Neural progenitor cell (in vitro differentiated cells): Measurements from ENCODE around the gene NCBP2L. TPM values are rescaled to one million over a fixed set of nuclear protein-coding genes. Genes with fewer than 3 reads are reported as not detected.
A peak's percentile ranks its signal among the peaks of the same experiment; 100 is the strongest.

Experiments used
- DNase-seq: peaks from one replicate; pipeline ENCODE4 v3.0.0-alpha.2; 2016; ENCODE audit warnings: low spot score
- H2AFZ ChIP-seq: fragments of 200-600 bp; sonication (generic); replicated peaks from 2 replicates; pipeline ENCODE4 v1.6.1; 2016; ENCODE audit warnings: antibody characterized with exemption
- H3F3A ChIP-seq: fragments of 200-600 bp; sonication (generic); 2 replicates; pipeline ENCODE4 v1.6.1; 2016; ENCODE audit warnings: antibody characterized with exemption, low read depth
- H3K27ac ChIP-seq: fragments of 200-600 bp; sonication (generic); 2 replicates; pipeline ENCODE4 v1.5.1; 2016; ENCODE audit warnings: mild to moderate bottlenecking
- H3K27me3 ChIP-seq: fragments of 200-600 bp; sonication (generic); 2 replicates; pipeline ENCODE4 v1.6.1; 2016; ENCODE audit warnings: mild to moderate bottlenecking, moderate library complexity
- H3K36me3 ChIP-seq: fragments of 200-600 bp; sonication (generic); 2 replicates; pipeline ENCODE4 v1.5.1; 2016
- H3K4me1 ChIP-seq: fragments of 200-600 bp; sonication (generic); 2 replicates; pipeline ENCODE4 v1.6.1; 2016; ENCODE audit warnings: mixed run types
- H3K4me2 ChIP-seq: fragments of 200-600 bp; sonication (generic); 2 replicates; pipeline ENCODE4 v1.6.1; 2016
- H3K4me3 ChIP-seq: fragments of 200-600 bp; sonication (generic); 2 replicates; pipeline ENCODE4 v1.5.1; 2016
- H3K79me2 ChIP-seq: fragments of 200-600 bp; sonication (generic); 2 replicates; pipeline ENCODE4 v1.6.1; 2016; ENCODE audit warnings: low read depth
- H3K9ac ChIP-seq: fragments of 200-600 bp; sonication (generic); 2 replicates; pipeline ENCODE4 v1.6.1; 2016
- H3K9me3 ChIP-seq: fragments of 200-600 bp; sonication (generic); 2 replicates; pipeline ENCODE4 v1.5.1; 2016; ENCODE audit warnings: low read depth
- H4K20me1 ChIP-seq: fragments of 200-600 bp; sonication (generic); 2 replicates; pipeline ENCODE4 v1.6.1; 2016; ENCODE audit warnings: low read depth
- H3K27ac Mint-ChIP-seq: 3 replicates; pipeline ENCODE4 v1.8.0; 2021; ENCODE audit warnings: mixed read lengths
- H3K27me3 Mint-ChIP-seq: 2 replicates; pipeline ENCODE4 v1.8.0; 2022; ENCODE audit warnings: low read depth, mild to moderate bottlenecking, inconsistent platforms, moderate library complexity, mixed read lengths; ENCODE audit not compliant: insufficient read depth
- H3K36me3 Mint-ChIP-seq: 3 replicates; pipeline ENCODE4 v1.8.0; 2021; ENCODE audit warnings: mixed read lengths
- H3K4me1 Mint-ChIP-seq: 3 replicates; pipeline ENCODE4 v1.8.0; 2021; ENCODE audit warnings: mixed read lengths
- H3K4me3 Mint-ChIP-seq: 3 replicates; pipeline ENCODE4 v1.8.0; 2021; ENCODE audit warnings: mild to moderate bottlenecking, moderate library complexity, mixed read lengths
- H3K9me3 Mint-ChIP-seq: 3 replicates; pipeline ENCODE4 v1.8.0; 2020; ENCODE audit warnings: mixed read lengths
- EZH2 ChIP-seq: fragments of 200-600 bp; sonication (generic); IDR thresholded peaks from 2 replicates; pipeline ENCODE4 v1.6.1; 2017; ENCODE audit warnings: antibody characterized with exemption, mild to moderate bottlenecking, moderate library complexity
- EZH2phosphoT487 ChIP-seq: fragments of 200-600 bp; sonication (generic); IDR thresholded peaks from 2 replicates; pipeline ENCODE4 v1.6.1; 2017; ENCODE audit warnings: antibody characterized with exemption
- total RNA-seq: library from RNA; depleted of rRNA; stranded (reverse); fragments of >200 nt; gene quantifications from 2 replicates; pipeline ENCODE4 v1.2.3, GENCODE V29; 2015; ENCODE audit warnings: low replicate concordance
- TF ChIP-seq, protein P1 (sequence below): fragments of 200-600 bp; sonication (generic); IDR thresholded peaks from 2 replicates; pipeline ENCODE4 v1.5.1; 2017; ENCODE audit warnings: antibody characterized with exemption, mild to moderate bottlenecking

The NCBP2L gene
- total RNA-seq, 1 donor from 2014 or later, result not detected

DNA sequence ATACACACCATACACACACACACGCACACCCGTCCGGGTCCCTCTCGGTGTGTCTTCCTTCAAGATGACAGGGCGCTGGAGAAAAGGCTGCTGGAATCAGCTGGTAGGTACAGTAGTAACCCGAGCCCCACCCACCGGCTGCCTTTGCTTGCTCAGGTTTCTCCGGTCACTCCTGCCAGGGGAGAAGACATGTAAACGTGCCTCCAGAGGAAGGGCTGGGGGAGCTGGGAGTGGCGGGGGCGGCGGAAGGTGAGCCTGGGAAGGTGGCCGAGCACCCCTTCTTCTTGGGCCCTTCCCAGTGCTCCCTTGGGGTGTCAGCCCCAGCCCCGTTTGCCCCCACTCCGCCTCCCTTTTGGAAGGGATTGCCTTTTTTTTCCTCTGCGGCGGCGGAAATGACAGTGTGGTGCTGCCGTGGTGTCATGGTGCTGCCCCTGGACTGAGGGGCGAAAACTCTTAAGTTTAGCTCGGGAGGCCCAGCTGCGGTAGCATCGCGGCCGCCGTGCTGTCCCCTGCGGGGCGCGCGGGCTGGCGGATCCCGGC lies 48.2 kb downstream of the NCBP2L start, which contains the start of gene MID2:
Gene MID2, plus strand, starts transcription at position 169 of the 540 bp plus-strand sequence. CDS start 561 bp downstream, outside the sequence.
- H3K4me2 ChIP-seq, result peak within 1 kb of the TSS; percentile 81
- no peaks in the 10 kb centered on the region for H3K36me3 ChIP-seq
- H3K27ac Mint-ChIP-seq, result no peak within 1 kb of the TSS
- TF ChIP-seq EZH2 (no peak), EZH2phosphoT487 (peak; percentile 33)
- peaks cover 9% of the 10 kb centered on the region for H3K27me3 Mint-ChIP-seq
- no peaks in the 10 kb centered on the region for H3F3A ChIP-seq
- H3K9ac ChIP-seq, result no peak within 1 kb of the TSS
- no peaks in the 10 kb centered on the region for H3K9me3 ChIP-seq
- peaks cover 4% of the 10 kb centered on the region for H3K9me3 Mint-ChIP-seq
- peak within 1 kb of the TSS; percentile 51 for H3K4me3 ChIP-seq
- H3K4me1 Mint-ChIP-seq, result peaks cover 19% of the 10 kb centered on the region
- no peak within 1 kb of the TSS for H3K27ac ChIP-seq
- H3K79me2 ChIP-seq, result no peaks in the 10 kb centered on the region
- H3K27me3 ChIP-seq, result peaks cover 57% of the 10 kb centered on the region
- H3K4me3 Mint-ChIP-seq, result peak within 1 kb of the TSS; percentile 84
- H3K4me1 ChIP-seq, result no peaks in the 10 kb centered on the region
- H4K20me1 ChIP-seq, result no peaks in the 10 kb centered on the region
- H3K36me3 Mint-ChIP-seq, result no peaks in the 10 kb centered on the region
- peak within 1 kb of the TSS; percentile 82 for H2AFZ ChIP-seq
- DNase-seq, result peak; percentile 59

DNA sequence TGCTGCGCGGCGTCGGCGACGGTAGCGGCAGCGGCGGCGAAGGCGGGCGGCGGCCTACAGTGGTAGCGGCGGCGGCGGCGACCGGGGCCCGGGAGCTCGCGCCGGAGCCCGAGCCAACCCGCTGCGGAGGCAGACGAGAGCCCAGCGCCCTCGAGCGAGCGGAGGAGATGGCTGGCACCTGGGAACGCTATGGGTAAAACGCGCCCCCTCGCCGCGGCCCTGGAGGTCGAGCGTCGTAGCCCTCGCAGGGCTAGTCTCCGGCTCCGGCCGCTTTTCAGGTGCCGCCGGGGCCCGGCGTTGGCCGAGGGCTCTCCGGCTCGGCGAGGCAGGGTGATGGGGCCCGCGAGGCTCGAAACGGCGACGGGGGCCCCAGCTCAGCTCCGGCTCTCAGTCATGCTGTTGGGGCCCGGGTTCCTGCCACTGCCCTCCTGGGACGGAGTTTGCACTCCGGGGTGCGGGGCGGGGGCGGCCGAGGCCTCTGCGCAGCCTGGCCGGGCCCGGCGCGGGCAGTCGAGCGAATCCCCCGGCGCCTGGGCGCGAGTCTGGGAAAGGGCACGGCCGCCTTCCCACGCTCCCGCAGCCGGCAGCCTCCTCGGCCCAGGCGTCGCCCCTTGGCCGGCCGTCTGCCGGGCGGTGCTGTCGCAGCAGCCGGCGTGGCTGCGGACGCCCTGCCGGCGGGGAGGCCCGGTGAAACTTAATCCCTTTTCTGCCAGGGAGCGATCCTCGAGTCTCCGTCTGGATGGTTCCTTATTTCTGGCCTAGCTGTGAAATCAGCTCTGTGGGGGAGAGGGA lies 48.9 kb downstream of the NCBP2L start:
- H3F3A ChIP-seq, result no peaks in the 10 kb centered on the region
- Mint-ChIP-seq H3K4me3 (peak overlapping the region; percentile 86), H3K9me3 (peaks cover 4% of the 10 kb centered on the region), H3K36me3 (no peaks in the 10 kb centered on the region), H3K4me1 (peaks cover 21% of the 10 kb centered on the region), H3K27me3 (peaks cover 9% of the 10 kb centered on the region), H3K27ac (no peak overlapping the region)
- H3K9me3 ChIP-seq, result no peaks in the 10 kb centered on the region
- H3K27ac ChIP-seq, result no peak overlapping the region
- H3K79me2 ChIP-seq, result no peaks in the 10 kb centered on the region
- H3K4me3 ChIP-seq, result peak overlapping the region; percentile 51
- H3K4me2 ChIP-seq, result peak overlapping the region; percentile 81
- H3K9ac ChIP-seq, result no peak overlapping the region
- H2AFZ ChIP-seq, result peak overlapping the region; percentile 82
- H3K4me1 ChIP-seq, result no peaks in the 10 kb centered on the region
- H4K20me1 ChIP-seq, result no peaks in the 10 kb centered on the region
- H3K27me3 ChIP-seq, result peaks cover 57% of the 10 kb centered on the region
- TF ChIP-seq EZH2 (no peak), EZH2phosphoT487 (no peak)
- TF ChIP-seq, protein P1, sequence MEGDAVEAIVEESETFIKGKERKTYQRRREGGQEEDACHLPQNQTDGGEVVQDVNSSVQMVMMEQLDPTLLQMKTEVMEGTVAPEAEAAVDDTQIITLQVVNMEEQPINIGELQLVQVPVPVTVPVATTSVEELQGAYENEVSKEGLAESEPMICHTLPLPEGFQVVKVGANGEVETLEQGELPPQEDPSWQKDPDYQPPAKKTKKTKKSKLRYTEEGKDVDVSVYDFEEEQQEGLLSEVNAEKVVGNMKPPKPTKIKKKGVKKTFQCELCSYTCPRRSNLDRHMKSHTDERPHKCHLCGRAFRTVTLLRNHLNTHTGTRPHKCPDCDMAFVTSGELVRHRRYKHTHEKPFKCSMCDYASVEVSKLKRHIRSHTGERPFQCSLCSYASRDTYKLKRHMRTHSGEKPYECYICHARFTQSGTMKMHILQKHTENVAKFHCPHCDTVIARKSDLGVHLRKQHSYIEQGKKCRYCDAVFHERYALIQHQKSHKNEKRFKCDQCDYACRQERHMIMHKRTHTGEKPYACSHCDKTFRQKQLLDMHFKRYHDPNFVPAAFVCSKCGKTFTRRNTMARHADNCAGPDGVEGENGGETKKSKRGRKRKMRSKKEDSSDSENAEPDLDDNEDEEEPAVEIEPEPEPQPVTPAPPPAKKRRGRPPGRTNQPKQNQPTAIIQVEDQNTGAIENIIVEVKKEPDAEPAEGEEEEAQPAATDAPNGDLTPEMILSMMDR, result no peak
- DNase-seq, result peak; percentile 74
- H3K36me3 ChIP-seq, result no peaks in the 10 kb centered on the region

DNA sequence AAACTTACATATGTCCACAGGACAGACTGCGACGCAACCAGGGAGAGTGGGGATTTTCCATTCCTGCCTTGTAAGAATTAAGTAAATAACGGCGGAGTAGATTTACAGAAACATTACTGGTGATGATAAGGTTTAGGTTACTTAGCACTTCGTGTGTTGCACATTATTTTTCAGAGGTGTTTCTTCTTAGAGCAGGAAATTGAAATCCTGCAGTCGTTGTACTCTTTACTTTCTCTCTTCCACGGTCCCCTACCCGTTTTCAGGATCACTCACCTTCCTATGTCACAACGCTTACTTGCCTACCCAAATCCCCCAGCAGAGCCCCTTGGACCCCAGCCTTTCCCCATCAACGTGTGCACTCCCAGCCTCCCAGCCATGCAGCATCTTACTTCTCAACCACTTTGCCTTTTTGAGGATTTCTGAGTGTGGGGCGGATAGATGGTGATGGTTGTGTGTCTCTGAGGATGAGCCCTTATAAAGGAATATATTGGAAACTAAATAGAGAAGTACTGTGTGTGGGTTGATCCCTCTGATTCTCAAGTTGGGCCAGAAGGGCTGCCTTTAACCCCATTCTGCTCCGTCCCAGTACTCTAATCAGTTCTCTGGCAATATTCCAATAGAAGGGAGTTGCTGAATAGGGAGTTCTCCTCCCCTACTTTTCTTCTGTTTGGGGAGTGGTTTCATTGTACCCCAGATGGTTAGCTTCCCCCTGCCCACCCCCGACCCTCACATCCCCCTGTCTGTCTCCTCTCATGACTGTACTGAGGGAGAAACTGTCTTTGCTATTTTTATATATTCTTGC lies 49.7 kb downstream of the NCBP2L start:
- Histone ChIP-seq H3K4me2 (peak overlapping the region; percentile 81), H4K20me1 (no peaks in the 10 kb centered on the region), H2AFZ (peak overlapping the region; percentile 82), H3K27me3 (peaks cover 57% of the 10 kb centered on the region), H3K27ac (no peak overlapping the region), H3K36me3 (no peaks in the 10 kb centered on the region), H3K4me3 (peak overlapping the region; percentile 51), H3F3A (no peaks in the 10 kb centered on the region), H3K4me1 (no peaks in the 10 kb centered on the region), H3K9ac (no peak overlapping the region), H3K9me3 (no peaks in the 10 kb centered on the region), H3K79me2 (no peaks in the 10 kb centered on the region)
- no peak for DNase-seq
- Mint-ChIP-seq H3K4me3 (peak overlapping the region; percentile 86), H3K27ac (no peak overlapping the region), H3K27me3 (peaks cover 6% of the 10 kb centered on the region), H3K9me3 (peaks cover 4% of the 10 kb centered on the region), H3K4me1 (peaks cover 21% of the 10 kb centered on the region), H3K36me3 (no peaks in the 10 kb centered on the region)
- TF ChIP-seq EZH2phosphoT487 (no peak), EZH2 (no peak)
- TF ChIP-seq, protein P1, result no peak
